HEK293 (cell line): ENCODE data around the gene KCNJ16.

Experiments
- BCL11B ChIP-seq: fragments of 450-650 bp; formaldehyde crosslinking; IDR thresholded peaks from 2 replicates; pipeline ENCODE4 v1.5.1; 2016; ENCODE audit warnings: low read depth, missing biosample characterization, missing genetic modification characterization
- GFI1B ChIP-seq: fragments of 450-650 bp; formaldehyde crosslinking; IDR thresholded peaks from 2 replicates; pipeline ENCODE4 v1.5.1; 2016; ENCODE audit warnings: missing biosample characterization, missing genetic modification characterization
- KLF10 ChIP-seq: fragments of 450-650 bp; IDR thresholded peaks from 2 replicates; pipeline ENCODE4 v1.5.1; 2018; ENCODE audit warnings: missing biosample characterization, mild to moderate bottlenecking, missing genetic modification characterization
- KLF16 ChIP-seq: fragments of 450-650 bp; formaldehyde crosslinking; IDR thresholded peaks from 2 replicates; pipeline ENCODE4 v1.5.1; 2017; ENCODE audit warnings: missing biosample characterization, missing genetic modification characterization
- KLF17 ChIP-seq: fragments of 450-650 bp; formaldehyde crosslinking; IDR thresholded peaks from 2 replicates; pipeline ENCODE4 v1.5.1; 2016; ENCODE audit warnings: missing biosample characterization, missing genetic modification characterization
- KLF9 ChIP-seq: fragments of 450-650 bp; formaldehyde crosslinking; IDR thresholded peaks from 2 replicates; pipeline ENCODE4 v1.5.1; 2016; ENCODE audit warnings: missing biosample characterization, missing genetic modification characterization, low read depth
- OSR2 ChIP-seq: fragments of 450-650 bp; formaldehyde crosslinking; IDR thresholded peaks from 2 replicates; pipeline ENCODE4 v1.5.1; 2016; ENCODE audit warnings: missing biosample characterization, missing genetic modification characterization
- PRDM1 ChIP-seq: fragments of 450-650 bp; formaldehyde crosslinking; IDR thresholded peaks from 2 replicates; pipeline ENCODE4; 2016; ENCODE audit warnings: missing biosample characterization, missing genetic modification characterization
- PRDM10 ChIP-seq: fragments of 450-650 bp; formaldehyde crosslinking; IDR thresholded peaks from 2 replicates; pipeline ENCODE4 v1.5.1; 2016; ENCODE audit warnings: missing biosample characterization, missing genetic modification characterization
- SP7 ChIP-seq: fragments of 450-650 bp; formaldehyde crosslinking; IDR thresholded peaks from 2 replicates; pipeline ENCODE4 v1.5.1; 2016; ENCODE audit warnings: missing biosample characterization, missing genetic modification characterization
- TRIM28 ChIP-seq: IDR thresholded peaks from 2 replicates; pipeline ENCODE4 v1.6.1; 2011; ENCODE audit warnings: low read length, control low read depth, borderline replicate concordance
- ZBTB10 ChIP-seq: fragments of 450-650 bp; formaldehyde crosslinking; IDR thresholded peaks from 2 replicates; pipeline ENCODE4 v1.5.1; 2016; ENCODE audit warnings: missing biosample characterization, missing genetic modification characterization
- ZBTB48 ChIP-seq: fragments of 450-650 bp; formaldehyde crosslinking; IDR thresholded peaks from 2 replicates; pipeline ENCODE4 v1.5.1; 2016; ENCODE audit warnings: missing biosample characterization, missing genetic modification characterization
- ZNF155 ChIP-seq: fragments of 450-650 bp; formaldehyde crosslinking; IDR thresholded peaks from 2 replicates; pipeline ENCODE4 v1.5.1; 2016; ENCODE audit warnings: missing biosample characterization, missing genetic modification characterization
- ZNF2 ChIP-seq: fragments of 450-650 bp; formaldehyde crosslinking; IDR thresholded peaks from 2 replicates; pipeline ENCODE4 v1.5.1; 2016; ENCODE audit warnings: missing biosample characterization, missing genetic modification characterization
- ZNF221 ChIP-seq: fragments of 450-650 bp; formaldehyde crosslinking; IDR thresholded peaks from 2 replicates; pipeline ENCODE4 v1.5.1; 2017; ENCODE audit warnings: missing biosample characterization, missing genetic modification characterization, borderline replicate concordance
- ZNF354C ChIP-seq: fragments of 450-650 bp; formaldehyde crosslinking; IDR thresholded peaks from 2 replicates; pipeline ENCODE4 v1.5.1; 2016; ENCODE audit warnings: missing biosample characterization, missing genetic modification characterization, low read depth, borderline replicate concordance
- ZNF529 ChIP-seq: fragments of 450-650 bp; formaldehyde crosslinking; IDR thresholded peaks from 2 replicates; pipeline ENCODE4 v1.5.1; 2017; ENCODE audit warnings: missing genetic modification characterization, missing biosample characterization; ENCODE audit not compliant: insufficient replicate concordance
- ZNF544 ChIP-seq: fragments of 450-650 bp; formaldehyde crosslinking; IDR thresholded peaks from 2 replicates; pipeline ENCODE4 v1.5.0; 2017; ENCODE audit warnings: missing biosample characterization, missing genetic modification characterization
- ZNF558 ChIP-seq: fragments of 450-650 bp; formaldehyde crosslinking; IDR thresholded peaks from 2 replicates; pipeline ENCODE4 v1.5.1; 2016; ENCODE audit warnings: missing biosample characterization, missing genetic modification characterization
- ZNF623 ChIP-seq: fragments of 450-650 bp; formaldehyde crosslinking; IDR thresholded peaks from 2 replicates; pipeline ENCODE4 v1.5.1; 2016; ENCODE audit warnings: missing biosample characterization, missing genetic modification characterization
- ZNF670 ChIP-seq: fragments of 450-650 bp; formaldehyde crosslinking; IDR thresholded peaks from 2 replicates; pipeline ENCODE4 v1.5.1; 2016; ENCODE audit warnings: missing biosample characterization, missing genetic modification characterization, low read depth
- ZNF704 ChIP-seq: fragments of 450-650 bp; formaldehyde crosslinking; IDR thresholded peaks from 2 replicates; pipeline ENCODE4 v1.5.1; 2016; ENCODE audit warnings: missing biosample characterization, missing genetic modification characterization
- ZNF843 ChIP-seq: fragments of 450-650 bp; formaldehyde crosslinking; IDR thresholded peaks from 2 replicates; pipeline ENCODE4 v1.5.1; 2016; ENCODE audit warnings: missing biosample characterization, missing genetic modification characterization
- ZSCAN4 ChIP-seq: fragments of 450-650 bp; formaldehyde crosslinking; IDR thresholded peaks from 2 replicates; pipeline ENCODE4 v1.5.1; 2017; ENCODE audit warnings: missing biosample characterization, missing genetic modification characterization
- TF ChIP-seq, protein P1 (sequence below): fragments of 450-650 bp; formaldehyde crosslinking; IDR thresholded peaks from 2 replicates; pipeline ENCODE4 v1.5.1; 2016; ENCODE audit warnings: missing biosample characterization, missing genetic modification characterization
- TF ChIP-seq, protein P2 (sequence below): fragments of 450-650 bp; formaldehyde crosslinking; IDR thresholded peaks from 2 replicates; pipeline ENCODE4 v1.5.1; 2016; ENCODE audit warnings: missing biosample characterization, missing genetic modification characterization

KCNJ16 gene

GRCh38 chr17:70089513-70090148, 14.6 kb downstream of the KCNJ16 start (continued):
- TF ChIP-seq ZNF704 (tag by site-specific recombination) (no peak), ZNF2 (tag by site-specific recombination) (0 out of 2 replicates have a peak, but pooled peaks have one; percentile 11), PRDM10 (tag by site-specific recombination) (peak; percentile 76), KLF10 (tag by site-specific recombination) (no peak), ZNF155 (tag by site-specific recombination) (no peak), ZSCAN4 (no peak), ZNF623 (tag by site-specific recombination) (no peak), GFI1B (tag by site-specific recombination) (no peak), KLF17 (tag by site-specific recombination) (no peak), PRDM1 (tag by site-specific recombination) (no peak), SP7 (peak; percentile 97), OSR2 (tag by site-specific recombination) (peak; percentile 67; the same call in 1 of the 2 replicates), BCL11B (tag by site-specific recombination) (no peak), ZNF354C (tag by site-specific recombination) (no peak), ZNF670 (no peak), ZNF843 (tag by site-specific recombination) (peak; percentile 88), TRIM28 (no peak), ZNF529 (tag by site-specific recombination) (no peak), ZNF558 (tag by site-specific recombination) (no peak), KLF16 (tag by site-specific recombination) (no peak), KLF9 (tag by site-specific recombination) (no peak), ZBTB10 (tag by site-specific recombination) (no peak), ZNF544 (tag by site-specific recombination) (no peak), ZNF221 (no peak), ZBTB48 (tag by site-specific recombination) (no peak)
- TF ChIP-seq, protein P1, sequence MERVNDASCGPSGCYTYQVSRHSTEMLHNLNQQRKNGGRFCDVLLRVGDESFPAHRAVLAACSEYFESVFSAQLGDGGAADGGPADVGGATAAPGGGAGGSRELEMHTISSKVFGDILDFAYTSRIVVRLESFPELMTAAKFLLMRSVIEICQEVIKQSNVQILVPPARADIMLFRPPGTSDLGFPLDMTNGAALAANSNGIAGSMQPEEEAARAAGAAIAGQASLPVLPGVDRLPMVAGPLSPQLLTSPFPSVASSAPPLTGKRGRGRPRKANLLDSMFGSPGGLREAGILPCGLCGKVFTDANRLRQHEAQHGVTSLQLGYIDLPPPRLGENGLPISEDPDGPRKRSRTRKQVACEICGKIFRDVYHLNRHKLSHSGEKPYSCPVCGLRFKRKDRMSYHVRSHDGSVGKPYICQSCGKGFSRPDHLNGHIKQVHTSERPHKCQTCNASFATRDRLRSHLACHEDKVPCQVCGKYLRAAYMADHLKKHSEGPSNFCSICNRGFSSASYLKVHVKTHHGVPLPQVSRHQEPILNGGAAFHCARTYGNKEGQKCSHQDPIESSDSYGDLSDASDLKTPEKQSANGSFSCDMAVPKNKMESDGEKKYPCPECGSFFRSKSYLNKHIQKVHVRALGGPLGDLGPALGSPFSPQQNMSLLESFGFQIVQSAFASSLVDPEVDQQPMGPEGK (tag by site-specific recombination) = no peak
- TF ChIP-seq, protein P2, sequence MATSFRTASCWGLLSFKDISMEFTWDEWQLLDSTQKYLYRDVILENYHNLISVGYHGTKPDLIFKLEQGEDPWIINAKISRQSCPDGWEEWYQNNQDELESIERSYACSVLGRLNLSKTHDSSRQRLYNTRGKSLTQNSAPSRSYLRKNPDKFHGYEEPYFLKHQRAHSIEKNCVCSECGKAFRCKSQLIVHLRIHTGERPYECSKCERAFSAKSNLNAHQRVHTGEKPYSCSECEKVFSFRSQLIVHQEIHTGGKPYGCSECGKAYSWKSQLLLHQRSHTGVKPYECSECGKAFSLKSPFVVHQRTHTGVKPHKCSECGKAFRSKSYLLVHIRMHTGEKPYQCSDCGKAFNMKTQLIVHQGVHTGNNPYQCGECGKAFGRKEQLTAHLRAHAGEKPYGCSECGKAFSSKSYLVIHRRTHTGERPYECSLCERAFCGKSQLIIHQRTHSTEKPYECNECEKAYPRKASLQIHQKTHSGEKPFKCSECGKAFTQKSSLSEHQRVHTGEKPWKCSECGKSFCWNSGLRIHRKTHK (tag by site-specific recombination) = no peak
